Neural crest cell (in vitro differentiated cells): ENCODE measurements around the gene MBOAT1. TPM values are rescaled to one million over a fixed set of nuclear protein-coding genes. Genes with fewer than 3 reads are reported as not detected.
A peak's percentile ranks its signal among the peaks of the same experiment; 100 is the strongest.

Source experiments
- DNase-seq: peaks from one replicate; pipeline ENCODE4 v3.0.0; 2021; ENCODE audit warnings: low read depth, mixed read lengths, low spot score
- H3K27ac Mint-ChIP-seq: one replicate; pipeline ENCODE4 v1.8.0; 2021; ENCODE audit warnings: mild to moderate bottlenecking, mixed read lengths; ENCODE audit not compliant: unreplicated experiment
- H3K27me3 Mint-ChIP-seq: 2 replicates; pipeline ENCODE4 v1.8.0; 2021; ENCODE audit warnings: low read depth, mild to moderate bottlenecking, mixed read lengths
- H3K36me3 Mint-ChIP-seq: 2 replicates; pipeline ENCODE4 v1.8.0; 2021; ENCODE audit warnings: low read depth, mild to moderate bottlenecking, mixed read lengths
- H3K4me1 Mint-ChIP-seq: 2 replicates; pipeline ENCODE4 v1.8.0; 2021; ENCODE audit warnings: mixed read lengths
- H3K4me3 Mint-ChIP-seq: one replicate; pipeline ENCODE4 v1.8.0; 2021; ENCODE audit warnings: mild to moderate bottlenecking, mixed read lengths
- H3K9me3 Mint-ChIP-seq: 2 replicates; pipeline ENCODE4 v1.8.0; 2021; ENCODE audit warnings: mixed read lengths
- total RNA-seq: library from RNA; stranded (reverse); gene quantifications from 2 replicates; pipeline ENCODE4 v1.2.1, GENCODE V29; 2021
- TF ChIP-seq, protein P1 (sequence below): fragments of 200-600 bp; sonication (generic); conservative IDR thresholded peaks from 2 replicates; pipeline ENCODE4 v1.5.0; 2021; ENCODE audit warnings: antibody characterized with exemption, mild to moderate bottlenecking

MBOAT1 gene
- total RNA-seq, 1 donor from 2014 or later: 11.4 TPM

DNA sequence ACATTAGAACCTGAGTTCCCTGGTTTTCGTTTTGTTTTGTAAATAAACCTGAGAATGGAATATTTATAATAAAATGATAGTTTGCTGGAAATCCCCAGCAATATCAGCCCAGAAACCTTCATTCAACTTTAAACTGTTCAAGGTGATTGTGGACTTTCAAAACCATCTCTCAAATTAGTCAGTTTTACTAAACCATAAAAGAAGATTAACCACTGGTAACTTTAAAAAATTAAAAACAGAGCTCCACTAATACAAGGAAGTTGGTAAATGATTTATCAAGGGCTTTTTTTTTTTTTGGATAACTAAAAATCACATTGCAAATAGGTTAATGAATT, 10.0 kb downstream of the MBOAT1 start:
- no peak for DNase-seq
- Mint-ChIP-seq H3K27me3 (peaks cover 3% of the 10 kb centered on the region), H3K27ac (no peak overlapping the region), H3K4me3 (no peak overlapping the region), H3K9me3 (no peaks in the 10 kb centered on the region), H3K4me1 (peaks cover 52% of the 10 kb centered on the region), H3K36me3 (no peaks in the 10 kb centered on the region)
- TF ChIP-seq, protein P1, sequence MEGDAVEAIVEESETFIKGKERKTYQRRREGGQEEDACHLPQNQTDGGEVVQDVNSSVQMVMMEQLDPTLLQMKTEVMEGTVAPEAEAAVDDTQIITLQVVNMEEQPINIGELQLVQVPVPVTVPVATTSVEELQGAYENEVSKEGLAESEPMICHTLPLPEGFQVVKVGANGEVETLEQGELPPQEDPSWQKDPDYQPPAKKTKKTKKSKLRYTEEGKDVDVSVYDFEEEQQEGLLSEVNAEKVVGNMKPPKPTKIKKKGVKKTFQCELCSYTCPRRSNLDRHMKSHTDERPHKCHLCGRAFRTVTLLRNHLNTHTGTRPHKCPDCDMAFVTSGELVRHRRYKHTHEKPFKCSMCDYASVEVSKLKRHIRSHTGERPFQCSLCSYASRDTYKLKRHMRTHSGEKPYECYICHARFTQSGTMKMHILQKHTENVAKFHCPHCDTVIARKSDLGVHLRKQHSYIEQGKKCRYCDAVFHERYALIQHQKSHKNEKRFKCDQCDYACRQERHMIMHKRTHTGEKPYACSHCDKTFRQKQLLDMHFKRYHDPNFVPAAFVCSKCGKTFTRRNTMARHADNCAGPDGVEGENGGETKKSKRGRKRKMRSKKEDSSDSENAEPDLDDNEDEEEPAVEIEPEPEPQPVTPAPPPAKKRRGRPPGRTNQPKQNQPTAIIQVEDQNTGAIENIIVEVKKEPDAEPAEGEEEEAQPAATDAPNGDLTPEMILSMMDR: no peak

DNA sequence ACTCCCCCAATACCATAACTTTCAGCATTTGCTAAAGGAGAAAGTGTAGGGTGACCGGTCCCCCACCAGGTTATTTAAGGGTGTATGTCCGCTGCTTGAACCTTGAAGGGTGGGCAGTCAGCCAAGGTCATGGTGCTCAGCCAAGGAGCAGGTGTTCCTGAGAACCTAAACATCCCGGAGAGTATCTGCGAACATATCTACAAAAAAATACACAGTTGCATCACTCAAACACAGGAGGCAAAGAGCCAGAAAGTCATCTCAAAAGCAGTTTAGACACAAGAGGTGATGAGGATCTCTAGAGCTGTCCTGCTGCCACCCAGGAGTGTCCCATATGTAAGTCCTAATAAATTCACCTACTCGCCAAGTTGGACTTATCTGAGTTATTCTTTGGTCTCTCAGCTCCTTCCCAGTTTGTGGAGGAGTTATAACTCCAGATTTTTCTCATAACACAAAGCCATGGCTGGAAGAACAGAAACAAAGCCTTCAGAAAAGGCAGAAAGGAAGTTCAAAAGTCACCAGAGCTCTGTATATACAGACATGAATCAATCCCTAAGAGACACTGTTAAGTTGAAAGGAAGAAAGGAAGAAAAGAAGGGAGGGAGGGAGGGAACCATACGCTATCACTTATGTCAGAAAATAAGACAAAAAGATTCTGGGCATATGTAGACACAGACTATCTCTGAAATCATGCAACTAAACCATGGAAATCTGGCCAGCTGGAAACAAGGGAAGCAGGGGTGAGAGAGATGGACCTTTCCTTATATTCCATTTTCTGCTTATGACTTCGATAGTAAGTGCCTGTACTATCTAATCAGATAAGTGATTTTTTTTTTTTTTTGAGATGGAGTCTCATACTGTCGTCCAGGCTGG, 11.3 kb downstream of the MBOAT1 start:
- no peak overlapping the region for H3K4me3 Mint-ChIP-seq
- H3K4me1 Mint-ChIP-seq: peaks cover 42% of the 10 kb centered on the region
- H3K27ac Mint-ChIP-seq: peak overlapping the region; percentile 44
- peaks cover 3% of the 10 kb centered on the region for H3K27me3 Mint-ChIP-seq
- TF ChIP-seq, protein P1: no peak
- peaks cover 2% of the 10 kb centered on the region for H3K9me3 Mint-ChIP-seq
- no peaks in the 10 kb centered on the region for H3K36me3 Mint-ChIP-seq
- DNase-seq: no peak

DNA sequence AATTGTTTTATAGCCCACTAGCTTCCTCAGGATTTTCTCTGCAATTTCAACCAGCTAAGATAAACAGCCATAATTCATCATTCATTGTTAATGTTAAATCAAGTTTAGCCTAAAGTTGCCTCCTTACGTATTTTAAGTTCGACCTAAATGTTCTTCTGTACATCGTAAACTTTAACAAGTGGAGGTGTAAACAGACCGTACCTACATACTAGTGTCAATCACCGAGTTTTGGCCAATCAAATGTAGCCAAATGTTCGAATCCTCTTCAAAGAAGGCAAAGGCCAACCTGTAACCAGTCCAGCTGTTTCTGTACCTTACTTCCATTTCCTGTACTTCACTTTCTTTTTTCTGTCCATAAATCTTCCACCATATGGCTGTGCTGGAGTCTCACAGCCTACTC, 13.5 kb downstream of the MBOAT1 start:
- TF ChIP-seq, protein P1: no peak
- peaks cover 2% of the 10 kb centered on the region for H3K9me3 Mint-ChIP-seq
- no peak overlapping the region for H3K27ac Mint-ChIP-seq

DNA sequence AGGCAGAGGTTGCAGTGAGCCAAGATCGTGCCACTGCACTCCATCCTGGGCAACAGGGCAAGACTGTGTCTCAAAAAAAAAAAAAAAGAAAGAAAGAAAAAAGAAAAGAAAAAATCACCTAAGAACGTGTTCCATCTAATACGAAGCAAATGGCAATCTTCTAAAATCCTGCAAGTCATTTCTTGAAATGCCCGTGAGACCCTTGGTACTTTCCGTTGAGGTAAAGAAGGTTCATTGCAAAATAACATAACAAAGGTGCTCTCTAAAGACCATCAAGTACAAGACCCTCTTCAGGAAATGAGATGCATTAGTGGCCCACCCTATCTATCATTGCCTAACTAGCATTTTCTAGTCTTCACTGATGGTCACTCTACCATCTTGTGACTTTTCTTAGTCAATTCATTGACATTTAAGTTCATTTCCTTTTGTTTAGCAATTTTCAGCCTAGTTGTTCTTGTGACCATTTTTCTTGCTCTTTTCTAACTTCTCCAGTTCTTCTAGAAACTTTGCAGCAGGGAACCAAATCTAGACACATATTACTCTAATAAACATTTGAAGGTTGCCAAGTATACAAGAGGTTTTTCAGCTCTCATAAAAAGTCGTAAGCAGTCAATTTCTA, 14.0 kb downstream of the MBOAT1 start:
- no peaks in the 10 kb centered on the region for H3K36me3 Mint-ChIP-seq
- no peak overlapping the region for H3K4me3 Mint-ChIP-seq
- H3K4me1 Mint-ChIP-seq: peaks cover 20% of the 10 kb centered on the region
- DNase-seq: no peak
- H3K27ac Mint-ChIP-seq: no peak overlapping the region
- peaks cover 2% of the 10 kb centered on the region for H3K9me3 Mint-ChIP-seq
- TF ChIP-seq, protein P1: no peak
- no peaks in the 10 kb centered on the region for H3K27me3 Mint-ChIP-seq

More for the DNA sequence above, 13.5 kb downstream of the MBOAT1 start:
- Mint-ChIP-seq H3K4me1 (peaks cover 20% of the 10 kb centered on the region), H3K27me3 (no peaks in the 10 kb centered on the region), H3K36me3 (no peaks in the 10 kb centered on the region), H3K4me3 (no peak overlapping the region)
- DNase-seq: no peak

DNA sequence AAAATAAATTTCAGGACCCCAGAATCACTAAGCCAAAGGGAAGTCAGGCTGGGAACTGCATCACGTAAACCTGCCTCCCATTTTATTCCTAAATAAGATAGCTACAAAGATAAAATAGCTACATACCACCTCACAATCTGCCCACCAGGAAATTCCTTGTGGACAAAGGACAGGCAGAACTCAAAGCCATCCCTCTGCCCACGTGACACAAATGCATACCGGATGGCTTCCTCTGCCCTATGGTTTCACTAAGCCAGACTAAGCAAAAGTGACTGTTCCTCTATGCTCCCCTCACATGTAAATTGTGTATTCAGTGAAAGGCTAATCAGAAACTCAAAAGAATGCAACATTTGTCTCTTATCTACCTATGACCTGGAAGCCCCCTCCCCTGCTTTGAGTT, 15.0 kb downstream of the MBOAT1 start:
- TF ChIP-seq, protein P1: no peak
- no peak for DNase-seq
- Mint-ChIP-seq H3K27ac (no peak overlapping the region), H3K9me3 (peaks cover 2% of the 10 kb centered on the region), H3K4me1 (peaks cover 21% of the 10 kb centered on the region), H3K27me3 (no peaks in the 10 kb centered on the region), H3K4me3 (no peak overlapping the region), H3K36me3 (no peaks in the 10 kb centered on the region)
